ENCODE measurements around the gene TBC1D17. TPM values are rescaled to one million over a fixed set of nuclear protein-coding genes. Genes with fewer than 3 reads are reported as not detected.
A peak's percentile ranks its signal among the peaks of the same experiment; 100 is the strongest.

The TBC1D17 gene
- total RNA-seq, 4 donors from 2014 or later: 48.7 to 84.3 (median 66.4) TPM

DNA sequence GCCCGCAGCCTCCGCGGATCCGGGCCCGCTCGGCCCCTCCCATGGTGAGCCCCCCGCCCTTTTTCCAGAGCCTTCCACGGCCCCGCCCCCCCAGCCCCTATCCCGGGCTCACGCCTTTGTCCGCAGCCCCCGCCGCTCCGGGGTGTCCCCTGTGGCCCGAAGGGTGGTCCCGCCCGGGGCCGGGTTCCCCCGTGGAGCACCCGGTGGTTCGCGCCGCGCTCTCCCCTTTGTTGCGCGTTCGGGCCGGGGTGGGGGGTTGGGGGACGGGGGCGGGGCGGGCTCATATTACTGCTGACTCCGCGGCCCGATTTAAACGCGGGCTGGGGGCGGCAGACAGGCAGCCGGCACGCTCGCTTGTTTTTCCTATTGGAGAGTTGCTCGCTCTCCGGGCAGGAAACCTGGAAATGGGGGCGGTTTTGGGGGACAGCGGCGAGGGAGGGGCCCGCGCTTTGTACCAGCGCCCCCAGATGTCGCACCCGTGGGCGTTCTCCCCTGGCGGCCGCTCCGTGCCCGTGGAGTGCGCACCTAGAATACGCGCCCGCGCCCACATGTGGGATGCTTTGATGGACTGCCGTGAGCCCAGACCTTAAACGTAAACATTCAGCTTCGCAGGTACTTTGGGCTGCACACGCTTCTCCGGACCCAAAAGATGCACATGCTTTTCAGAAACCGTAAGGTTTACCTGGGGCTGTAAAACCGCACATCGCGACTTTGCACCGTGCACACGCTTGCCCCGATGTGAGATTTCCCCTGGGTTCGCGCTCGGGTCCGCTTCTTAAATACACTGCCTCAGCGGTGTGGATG lies 25.8 kb upstream of the TBC1D17 start:
- Histone ChIP-seq H3K36me3 (peaks cover 0 to 15% of the 10 kb centered on the region in 2 donors), H3K27me3 (no peaks in the 10 kb centered on the region), H3K4me3 (peak overlapping the region; percentile 73 to 79 (median 74)), H3K4me1 (peaks cover 24 to 29% of the 10 kb centered on the region in 2 donors), H3K27ac (peak overlapping the region; percentile 94 to 99 (median 97)), H3K9me3 (no peaks in the 10 kb centered on the region)
- DNase-seq: no peak
- peak; percentile 4 to 6 for ATAC-seq
- intact Hi-C loops (cut with DNase I; ENCODE audit: low total_unique reads): loop anchor here (1.0 to 2.0 kb wide), 2 partner anchors 15 to 26 kb away; partner anchors contain the start of genes AKT1S1, PNKP and TBC1D17
- in situ Hi-C loops (cut with MboI; ENCODE audit: low sequenced_read_pairs in 4 of 4): no loop called here
- TF ChIP-seq POLR2A (IDR thresholded peaks at IDR 0.05): no peak
- TF ChIP-seq, protein P1, sequence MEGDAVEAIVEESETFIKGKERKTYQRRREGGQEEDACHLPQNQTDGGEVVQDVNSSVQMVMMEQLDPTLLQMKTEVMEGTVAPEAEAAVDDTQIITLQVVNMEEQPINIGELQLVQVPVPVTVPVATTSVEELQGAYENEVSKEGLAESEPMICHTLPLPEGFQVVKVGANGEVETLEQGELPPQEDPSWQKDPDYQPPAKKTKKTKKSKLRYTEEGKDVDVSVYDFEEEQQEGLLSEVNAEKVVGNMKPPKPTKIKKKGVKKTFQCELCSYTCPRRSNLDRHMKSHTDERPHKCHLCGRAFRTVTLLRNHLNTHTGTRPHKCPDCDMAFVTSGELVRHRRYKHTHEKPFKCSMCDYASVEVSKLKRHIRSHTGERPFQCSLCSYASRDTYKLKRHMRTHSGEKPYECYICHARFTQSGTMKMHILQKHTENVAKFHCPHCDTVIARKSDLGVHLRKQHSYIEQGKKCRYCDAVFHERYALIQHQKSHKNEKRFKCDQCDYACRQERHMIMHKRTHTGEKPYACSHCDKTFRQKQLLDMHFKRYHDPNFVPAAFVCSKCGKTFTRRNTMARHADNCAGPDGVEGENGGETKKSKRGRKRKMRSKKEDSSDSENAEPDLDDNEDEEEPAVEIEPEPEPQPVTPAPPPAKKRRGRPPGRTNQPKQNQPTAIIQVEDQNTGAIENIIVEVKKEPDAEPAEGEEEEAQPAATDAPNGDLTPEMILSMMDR (IDR thresholded peaks at IDR 0.05 in 4 of 5, conservative IDR thresholded peaks at IDR 0.05 in 1 of 5): no peak

DNA sequence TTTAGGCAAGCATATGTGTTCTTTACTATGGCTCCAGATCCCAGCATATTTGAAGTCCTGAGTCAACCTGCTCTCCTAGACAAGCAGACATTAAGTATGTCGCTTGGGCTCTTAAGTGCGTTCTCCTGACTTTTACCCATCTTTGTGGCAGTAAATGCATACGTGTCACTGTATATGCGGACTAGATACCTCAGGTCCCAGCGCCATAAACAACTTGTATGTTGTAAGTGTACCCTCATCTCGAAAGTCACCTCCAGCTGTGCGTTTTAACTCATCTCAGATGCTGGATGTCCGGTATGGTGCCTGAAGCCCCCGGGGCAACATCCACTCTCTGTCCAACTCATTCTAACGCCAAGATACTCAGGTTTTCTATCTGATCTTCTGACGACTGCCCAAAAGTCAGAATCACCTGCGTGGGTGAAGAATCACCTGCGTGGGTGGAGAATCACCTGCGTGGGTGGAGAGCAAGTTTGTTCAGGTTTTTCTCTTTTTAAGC lies 24.8 kb upstream of the TBC1D17 start:
- Histone ChIP-seq H3K36me3 (peaks cover 0 to 24% of the 10 kb centered on the region in 2 donors), H3K4me1 (peaks cover 24 to 29% of the 10 kb centered on the region in 2 donors), H3K9me3 (no peaks in the 10 kb centered on the region), H3K4me3 (peak overlapping the region in 2 of 4 donors; percentile 73), H3K27ac (peak overlapping the region in 2 of 4 donors; percentile 94 to 99), H3K27me3 (no peaks in the 10 kb centered on the region)
- TF ChIP-seq POLR2A (IDR thresholded peaks at IDR 0.05): no peak
- TF ChIP-seq, protein P1 (IDR thresholded peaks at IDR 0.05 in 4 of 5, conservative IDR thresholded peaks at IDR 0.05 in 1 of 5): no peak
- in situ Hi-C loops (cut with MboI; ENCODE audit: low sequenced_read_pairs in 4 of 4): no loop called here
- ATAC-seq (no peak), DNase-seq (no peak)
- intact Hi-C loops (cut with DNase I; ENCODE audit: low total_unique reads): no loop called here

DNA sequence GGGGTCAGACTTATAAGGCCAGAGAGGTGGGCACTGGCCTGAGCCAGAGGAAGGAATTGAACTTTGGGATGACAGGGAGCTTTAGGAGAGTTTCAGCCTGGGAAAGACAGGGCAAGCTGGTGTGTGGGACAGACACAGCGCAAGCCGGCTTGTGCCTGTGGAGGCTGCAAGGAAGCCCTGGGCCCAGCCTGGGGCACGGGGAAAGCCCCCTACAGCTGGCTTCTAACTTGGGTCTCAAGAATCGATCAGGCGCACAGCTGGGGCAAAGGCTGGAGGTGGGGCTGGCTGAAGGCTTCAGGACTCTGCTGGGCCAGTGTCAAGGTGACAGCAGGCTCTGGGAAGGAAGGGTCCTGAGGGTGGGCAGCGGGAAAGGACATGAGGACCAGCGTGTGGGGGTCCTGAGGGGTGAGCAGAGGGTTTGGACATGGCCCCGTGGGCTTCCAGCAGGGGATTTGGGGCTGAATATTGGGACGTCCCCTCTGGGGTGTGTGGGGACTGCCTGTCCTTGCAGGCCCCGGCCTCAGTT lies 23.6 kb upstream of the TBC1D17 start:
- H3K9me3 ChIP-seq: no peaks in the 10 kb centered on the region
- ATAC-seq (no peak), DNase-seq (no peak)
- H3K36me3 ChIP-seq: peaks cover 0 to 30% of the 10 kb centered on the region in 2 donors
- H3K27me3 ChIP-seq: no peaks in the 10 kb centered on the region
- in situ Hi-C loops (cut with MboI; ENCODE audit: low sequenced_read_pairs in 4 of 4): no loop called here
- H3K27ac ChIP-seq: peak overlapping the region in 3 of 4 donors; percentile 32 to 55 (median 48)
- intact Hi-C loops (cut with DNase I; ENCODE audit: low total_unique reads): no loop called here
- no peak overlapping the region for H3K4me3 ChIP-seq
- TF ChIP-seq, protein P1 (IDR thresholded peaks at IDR 0.05 in 4 of 5, conservative IDR thresholded peaks at IDR 0.05 in 1 of 5): no peak
- TF ChIP-seq POLR2A (IDR thresholded peaks at IDR 0.05): no peak
- H3K4me1 ChIP-seq: peaks cover 24 to 29% of the 10 kb centered on the region in 2 donors

DNA sequence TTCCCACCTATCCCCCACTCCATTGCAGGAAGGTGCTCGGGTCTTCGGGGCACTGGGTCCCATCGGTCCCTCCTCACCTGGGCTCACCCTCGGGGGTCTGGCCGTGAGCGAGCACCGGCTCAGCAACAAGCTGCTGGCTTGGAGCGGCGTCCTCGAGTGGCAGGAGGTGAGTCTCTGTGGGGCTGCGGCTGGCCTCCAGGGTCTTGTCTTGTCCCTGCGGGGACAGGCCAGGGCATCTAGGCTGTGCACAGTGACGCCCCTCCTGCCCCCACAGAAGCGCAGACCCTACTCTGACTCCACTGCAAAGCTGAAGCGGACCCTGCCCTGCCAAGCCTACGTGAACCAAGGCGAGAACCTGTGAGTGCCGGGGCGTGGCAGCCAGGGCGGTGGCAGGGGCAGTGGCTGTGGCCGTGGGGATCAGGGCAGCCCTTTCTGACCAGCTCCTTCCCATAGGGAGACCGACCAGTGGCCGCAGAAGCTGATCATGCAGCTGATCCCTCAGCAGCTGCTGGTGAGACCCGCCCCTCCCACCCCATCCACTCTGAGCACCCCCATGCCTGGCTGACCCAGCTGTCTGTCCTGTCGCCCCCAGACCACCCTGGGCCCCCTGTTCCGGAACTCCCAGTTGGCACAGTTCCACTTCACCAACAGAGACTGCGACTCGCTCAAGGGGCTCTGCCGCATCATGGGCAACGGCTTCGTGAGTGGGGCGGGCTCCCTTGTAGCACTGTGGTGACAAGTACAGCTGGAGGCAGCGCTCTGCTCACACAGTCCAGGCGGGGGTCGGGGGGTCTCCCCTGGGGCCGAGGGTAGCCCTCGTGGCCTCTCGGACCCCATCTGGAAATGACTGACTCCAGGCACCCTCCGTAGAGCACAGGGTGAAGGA lies 22.9 kb upstream of the TBC1D17 start:
- ATAC-seq (no peak), DNase-seq (no peak)
- no peak for TF ChIP-seq POLR2A (IDR thresholded peaks at IDR 0.05)
- TF ChIP-seq, protein P1 (IDR thresholded peaks at IDR 0.05 in 4 of 5, conservative IDR thresholded peaks at IDR 0.05 in 1 of 5): no peak
- Histone ChIP-seq H3K9me3 (no peaks in the 10 kb centered on the region), H3K36me3 (peaks cover 0 to 33% of the 10 kb centered on the region in 2 donors), H3K4me1 (peaks cover 21 to 29% of the 10 kb centered on the region in 2 donors), H3K27ac (peak overlapping the region in 2 of 4 donors; percentile 23 to 55), H3K27me3 (no peaks in the 10 kb centered on the region), H3K4me3 (no peak overlapping the region)
- in situ Hi-C loops (cut with MboI; ENCODE audit: low sequenced_read_pairs in 4 of 4): no loop called here
- intact Hi-C loops (cut with DNase I; ENCODE audit: low total_unique reads): no loop called here
